Activated CD4-positive, CD25-positive, alpha-beta regulatory T cell treated with anti-CD3 and anti-CD28 coated beads, Interleukin-2, amount 50 U/mL, for 24 hours (primary cell): Measurements from ENCODE around the gene GATA3.

Source experiments
- ATAC-seq, 2 donors: fragments of 150-1000 bp; cut with Tn5 transposase; one replicate each; pipeline ENCODE4 v1.10.0; 2021; ENCODE audit warnings: mild to moderate bottlenecking in 1 of 2, moderate library complexity in 1 of 2

Gene GATA3

GRCh38 chr10:8051109-8051821 lies 3.2 kb upstream of the GATA3 start:
- no peak for ATAC-seq

GRCh38 chr10:8051851-8052257 lies 2.6 kb upstream of the GATA3 start:
- no peak for ATAC-seq

GRCh38 chr10:8052341-8052955 lies 2.0 kb upstream of the GATA3 start:
- no peak for ATAC-seq

GRCh38 chr10:8052956-8053445 lies 1.5 kb upstream of the GATA3 start:
- no peak for ATAC-seq

GRCh38 chr10:8053446-8054243 lies 843 bp upstream of the GATA3 start:
- peak; percentile 65 for ATAC-seq

GRCh38 chr10:8054244-8054493 lies 319 bp upstream of the GATA3 start:
- peak; percentile 0 to 1 for ATAC-seq

GRCh38 chr10:8055420-8056349 lies 1.2 kb downstream of the GATA3 start:
- no peak for ATAC-seq

GRCh38 chr10:8056378-8056777 lies 1.9 kb downstream of the GATA3 start:
- no peak for ATAC-seq

- ATAC-seq = peak; percentile 20 to 23
Observed at GRCh38 chr10:8056871-8057331, 2.4 kb downstream of the GATA3 start.

- no peak for ATAC-seq
Observed at GRCh38 chr10:8057636-8058273, 3.3 kb downstream of the GATA3 start.

GRCh38 chr10:8058274-8059111 lies 4.0 kb downstream of the GATA3 start:
- ATAC-seq = no peak

GRCh38 chr10:8059191-8059936 lies 4.9 kb downstream of the GATA3 start:
- no peak for ATAC-seq

GRCh38 chr10:8060010-8060703 lies 5.7 kb downstream of the GATA3 start:
- ATAC-seq = peak; percentile 25 to 44

- ATAC-seq = no peak
Observed at GRCh38 chr10:8060704-8061121, 6.2 kb downstream of the GATA3 start.

- peak; percentile 15 to 22 for ATAC-seq
Observed at GRCh38 chr10:8061274-8062211, 7.1 kb downstream of the GATA3 start.

GRCh38 chr10:8063128-8063908 lies 8.8 kb downstream of the GATA3 start:
- no peak for ATAC-seq

- ATAC-seq = no peak
Observed at GRCh38 chr10:8063935-8064334, 9.4 kb downstream of the GATA3 start.

- ATAC-seq = no peak
Observed at GRCh38 chr10:8064436-8064835, 9.9 kb downstream of the GATA3 start.
